OCI-LY1 (cell line): ENCODE data around the gene CDKAL1.
"Not testable (repeated sequence)": the region's sequence is repeated elsewhere in the genome, so short reads cannot be mapped to it uniquely, and the experiment has no call there.

Source experiments
- CTCF ChIP-seq: fragments of 200-600 bp; sonication (generic), shearing (Covaris generic); IDR thresholded peaks from 2 replicates; pipeline ENCODE4 v1.5.1; 2017; ENCODE audit warnings: mild to moderate bottlenecking, antibody characterized with exemption, low read length, moderate library complexity, mixed read lengths
- EZH2 ChIP-seq: fragments of 200-600 bp; sonication (generic), shearing (Covaris generic); IDR thresholded peaks from 2 replicates; pipeline ENCODE4 v1.8.0; 2017; ENCODE audit warnings: borderline replicate concordance, mixed run types, mild to moderate bottlenecking, antibody characterized with exemption, low read length, moderate library complexity, mixed read lengths

GRCh38 chr6:21254460-21254859, 720.2 kb downstream of the CDKAL1 start:
- TF ChIP-seq CTCF, EZH2: not testable (repeated sequence)
